Measurements from ENCODE around the gene CLEC14A. TPM values are rescaled to one million over a fixed set of nuclear protein-coding genes. Genes with fewer than 3 reads are reported as not detected.

Gene CLEC14A
- total and polyA plus RNA-seq, 2 donors (not counting 1 experiment from before 2014, with no cell fraction given): not detected

DNA sequence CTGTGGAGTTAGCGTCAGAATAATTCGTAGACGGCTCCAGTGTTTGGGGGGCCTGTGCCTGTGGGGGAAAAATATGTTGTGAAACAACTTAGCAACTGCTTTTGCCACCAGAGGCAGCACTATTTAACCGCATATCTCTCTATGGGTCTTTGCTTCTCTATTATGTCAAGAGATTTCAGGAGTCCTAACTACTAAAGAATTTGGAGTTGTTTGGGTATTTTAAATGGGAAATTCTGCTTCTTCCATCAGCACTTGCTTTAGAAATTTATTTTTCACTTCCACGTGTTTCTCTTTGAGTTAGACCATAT is 594 bp upstream of the CLEC14A start:
- Mint-ChIP-seq H3K4me3 (no peak overlapping the region), H3K27ac (no peak overlapping the region), H3K4me1 (peaks cover 7% of the 10 kb centered on the region), H3K27me3 (peaks cover 18% of the 10 kb centered on the region), H3K9me3 (ENCODE audit: insufficient read depth) (no peaks in the 10 kb centered on the region)
- no peak for DNase-seq
- intact Hi-C loops (cut with micrococcal nuclease): no loop called here
- no peaks in the 10 kb centered on the region for H3K36me3 ChIP-seq (replicated peaks in 1 of 2; ENCODE audit: control extremely low read depth in 1 of 2, control insufficient read depth in 1 of 2, extremely low read depth in 1 of 2, insufficient read depth in 2 of 2, low read length in 1 of 2)
- peaks cover 0 to 3% of the 10 kb centered on the region in 2 donors for H3K4me1 ChIP-seq (ENCODE audit: control insufficient read depth in 2 of 2, insufficient read depth in 2 of 2, low read length in 2 of 2)
- no peaks in the 10 kb centered on the region for H3K79me2 ChIP-seq (ENCODE audit: control insufficient read depth, insufficient read depth, low read length)
- H3K9ac ChIP-seq (ENCODE audit: low read length): no peak overlapping the region
- TF ChIP-seq, protein P1, sequence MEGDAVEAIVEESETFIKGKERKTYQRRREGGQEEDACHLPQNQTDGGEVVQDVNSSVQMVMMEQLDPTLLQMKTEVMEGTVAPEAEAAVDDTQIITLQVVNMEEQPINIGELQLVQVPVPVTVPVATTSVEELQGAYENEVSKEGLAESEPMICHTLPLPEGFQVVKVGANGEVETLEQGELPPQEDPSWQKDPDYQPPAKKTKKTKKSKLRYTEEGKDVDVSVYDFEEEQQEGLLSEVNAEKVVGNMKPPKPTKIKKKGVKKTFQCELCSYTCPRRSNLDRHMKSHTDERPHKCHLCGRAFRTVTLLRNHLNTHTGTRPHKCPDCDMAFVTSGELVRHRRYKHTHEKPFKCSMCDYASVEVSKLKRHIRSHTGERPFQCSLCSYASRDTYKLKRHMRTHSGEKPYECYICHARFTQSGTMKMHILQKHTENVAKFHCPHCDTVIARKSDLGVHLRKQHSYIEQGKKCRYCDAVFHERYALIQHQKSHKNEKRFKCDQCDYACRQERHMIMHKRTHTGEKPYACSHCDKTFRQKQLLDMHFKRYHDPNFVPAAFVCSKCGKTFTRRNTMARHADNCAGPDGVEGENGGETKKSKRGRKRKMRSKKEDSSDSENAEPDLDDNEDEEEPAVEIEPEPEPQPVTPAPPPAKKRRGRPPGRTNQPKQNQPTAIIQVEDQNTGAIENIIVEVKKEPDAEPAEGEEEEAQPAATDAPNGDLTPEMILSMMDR (IDR thresholded peaks at IDR 0.05): no peak
- no peak for TF ChIP-seq EZH2 (IDR thresholded peaks at IDR 0.05; ENCODE audit: borderline replicate concordance, insufficient read depth, low read depth, low read length, poor library complexity, severe bottlenecking)
- WGBS (ENCODE audit: insufficient coverage): no CpG with 5 or more reads among the region's 5 CpGs
- ATAC-seq (ENCODE audit: low read depth): no peak
- ChIA-PET CTCF (no interaction called here), POLR2A (no interaction called here)
- peaks cover 0 to 18% (median 10%) of the 10 kb centered on the region in 4 experiments for H3K27me3 ChIP-seq (replicated peaks in 1 of 4; ENCODE audit: control extremely low read depth in 1 of 4, control insufficient read depth in 3 of 4, insufficient read depth in 4 of 4, low read length in 3 of 4)
- peak overlapping the region; percentile 38 for H2AFZ ChIP-seq (ENCODE audit: insufficient read depth, low read depth, low read length, poor library complexity, severe bottlenecking)
- H4K20me1 ChIP-seq (ENCODE audit: control insufficient read depth, insufficient read depth, low read length, poor library complexity, severe bottlenecking): no peaks in the 10 kb centered on the region
- peaks cover 0 to 9% (median 0%) of the 10 kb centered on the region in 3 donors for H3K9me3 ChIP-seq (ENCODE audit: control extremely low read depth in 1 of 3, control insufficient read depth in 2 of 3, insufficient read depth in 1 of 3, low read length in 2 of 3)
- H3K4me3 ChIP-seq (ENCODE audit: control extremely low read depth in 1 of 5, extremely low read depth in 1 of 5, insufficient read depth in 1 of 5, low read depth in 2 of 5, low read length in 4 of 5): peak overlapping the region in 1 of 5 experiments; percentile 34
- peak overlapping the region; percentile 48 for H3K4me2 ChIP-seq (replicated peaks; ENCODE audit: low read depth, low read length, poor library complexity, severe bottlenecking)
- H3K27ac ChIP-seq (ENCODE audit: low read length in 2 of 2): no peak overlapping the region

DNA sequence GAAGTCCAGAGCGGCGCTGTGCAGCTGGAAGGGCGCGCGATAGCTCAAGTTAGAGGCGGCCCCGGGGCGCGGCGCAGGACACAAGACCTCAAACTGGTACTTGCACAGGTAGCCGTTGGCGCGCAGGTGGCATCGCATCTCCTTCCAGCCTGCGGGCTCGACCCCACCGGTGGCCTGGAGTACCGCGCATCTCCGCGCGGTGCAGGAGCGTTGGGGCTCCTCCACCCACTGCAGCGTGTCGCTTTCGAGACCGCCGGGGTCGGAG is 553 bp downstream of the CLEC14A start:
- H3K27ac ChIP-seq (ENCODE audit: low read length in 2 of 2): no peak overlapping the region
- H3K4me3 ChIP-seq (ENCODE audit: control extremely low read depth in 1 of 5, extremely low read depth in 1 of 5, insufficient read depth in 1 of 5, low read depth in 2 of 5, low read length in 4 of 5): no peak overlapping the region
- peaks cover 0 to 3% of the 10 kb centered on the region in 2 donors for H3K4me1 ChIP-seq (ENCODE audit: control insufficient read depth in 2 of 2, insufficient read depth in 2 of 2, low read length in 2 of 2)
- Mint-ChIP-seq H3K4me1 (peaks cover 7% of the 10 kb centered on the region), H3K27me3 (peaks cover 18% of the 10 kb centered on the region), H3K4me3 (no peak overlapping the region), H3K9me3 (ENCODE audit: insufficient read depth) (no peaks in the 10 kb centered on the region), H3K27ac (no peak overlapping the region)
- DNase-seq: no peak
- 10% methylated on average over 29 of the region's 29 CpGs for WGBS (ENCODE audit: insufficient coverage)
- ChIA-PET POLR2A (no interaction called here), CTCF (no interaction called here)
- peaks cover 0 to 9% (median 0%) of the 10 kb centered on the region in 3 donors for H3K9me3 ChIP-seq (ENCODE audit: control extremely low read depth in 1 of 3, control insufficient read depth in 2 of 3, insufficient read depth in 1 of 3, low read length in 2 of 3)
- TF ChIP-seq, protein P1 (IDR thresholded peaks at IDR 0.05): no peak
- no peak for TF ChIP-seq EZH2 (IDR thresholded peaks at IDR 0.05; ENCODE audit: borderline replicate concordance, insufficient read depth, low read depth, low read length, poor library complexity, severe bottlenecking)
- no peak overlapping the region for H3K9ac ChIP-seq (ENCODE audit: low read length)
- no peaks in the 10 kb centered on the region for H3K36me3 ChIP-seq (replicated peaks in 1 of 2; ENCODE audit: control extremely low read depth in 1 of 2, control insufficient read depth in 1 of 2, extremely low read depth in 1 of 2, insufficient read depth in 2 of 2, low read length in 1 of 2)
- H3K27me3 ChIP-seq (replicated peaks in 1 of 4; ENCODE audit: control extremely low read depth in 1 of 4, control insufficient read depth in 3 of 4, insufficient read depth in 4 of 4, low read length in 3 of 4): peaks cover 0 to 18% (median 10%) of the 10 kb centered on the region in 4 experiments
- intact Hi-C loops (cut with micrococcal nuclease): no loop called here
- H2AFZ ChIP-seq (ENCODE audit: insufficient read depth, low read depth, low read length, poor library complexity, severe bottlenecking): no peak overlapping the region
- peak overlapping the region; percentile 48 for H3K4me2 ChIP-seq (replicated peaks; ENCODE audit: low read depth, low read length, poor library complexity, severe bottlenecking)
- no peak for ATAC-seq (ENCODE audit: low read depth)
- no peaks in the 10 kb centered on the region for H3K79me2 ChIP-seq (ENCODE audit: control insufficient read depth, insufficient read depth, low read length)
- no peaks in the 10 kb centered on the region for H4K20me1 ChIP-seq (ENCODE audit: control insufficient read depth, insufficient read depth, low read length, poor library complexity, severe bottlenecking)
